Measurements from ENCODE around the gene AATF. TPM values are rescaled to one million over a fixed set of nuclear protein-coding genes. Genes with fewer than 3 reads are reported as not detected.
A peak's percentile ranks its signal among the peaks of the same experiment; 100 is the strongest.

Gene AATF
- total RNA-seq, 1 donor from 2014 or later: 26.1 TPM

DNA sequence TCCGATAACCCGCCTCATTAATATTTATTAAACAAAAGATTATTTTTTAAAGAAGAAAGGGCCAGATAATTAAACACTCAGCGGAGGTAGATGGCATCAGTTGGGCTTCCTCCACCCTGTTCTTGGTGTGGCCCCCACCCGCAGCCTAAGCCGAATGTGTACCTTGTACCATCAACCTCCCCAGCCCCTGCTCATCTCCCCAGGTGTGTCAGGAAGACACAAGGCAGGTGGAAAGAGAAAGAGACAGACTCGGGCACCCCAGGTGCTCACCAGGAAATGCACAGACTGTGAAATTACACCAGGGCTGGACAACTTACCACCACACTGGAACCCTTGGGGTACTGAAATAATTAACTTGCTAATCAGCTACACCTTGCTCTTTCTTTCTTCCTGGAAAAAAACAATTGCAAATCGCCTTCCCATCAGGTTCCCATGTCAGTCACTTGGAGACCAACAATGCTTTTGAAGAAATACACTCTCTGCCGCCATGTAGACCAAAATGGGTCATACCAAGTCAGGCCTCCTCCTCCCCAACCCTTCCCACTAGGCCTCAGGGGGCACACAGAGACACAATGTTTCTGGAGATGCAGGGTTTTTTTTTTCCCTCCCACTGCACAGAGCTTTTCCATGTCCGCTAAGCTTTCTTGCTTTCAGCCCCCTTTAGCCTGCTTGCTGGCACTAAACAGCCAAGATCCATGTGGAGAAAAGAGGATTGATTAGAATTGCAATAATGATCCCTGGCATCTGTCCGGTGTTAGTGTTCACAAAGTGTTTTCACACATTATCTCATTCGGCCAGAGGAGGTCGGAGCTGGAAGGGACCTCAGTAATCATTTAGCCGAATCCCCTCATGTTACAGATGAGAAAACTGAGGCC lies 20.0 kb upstream of the AATF start:
- intact Hi-C loops (cut with micrococcal nuclease): no loop called here
- DNase-seq: no peak
- ATAC-seq: no peak

DNA sequence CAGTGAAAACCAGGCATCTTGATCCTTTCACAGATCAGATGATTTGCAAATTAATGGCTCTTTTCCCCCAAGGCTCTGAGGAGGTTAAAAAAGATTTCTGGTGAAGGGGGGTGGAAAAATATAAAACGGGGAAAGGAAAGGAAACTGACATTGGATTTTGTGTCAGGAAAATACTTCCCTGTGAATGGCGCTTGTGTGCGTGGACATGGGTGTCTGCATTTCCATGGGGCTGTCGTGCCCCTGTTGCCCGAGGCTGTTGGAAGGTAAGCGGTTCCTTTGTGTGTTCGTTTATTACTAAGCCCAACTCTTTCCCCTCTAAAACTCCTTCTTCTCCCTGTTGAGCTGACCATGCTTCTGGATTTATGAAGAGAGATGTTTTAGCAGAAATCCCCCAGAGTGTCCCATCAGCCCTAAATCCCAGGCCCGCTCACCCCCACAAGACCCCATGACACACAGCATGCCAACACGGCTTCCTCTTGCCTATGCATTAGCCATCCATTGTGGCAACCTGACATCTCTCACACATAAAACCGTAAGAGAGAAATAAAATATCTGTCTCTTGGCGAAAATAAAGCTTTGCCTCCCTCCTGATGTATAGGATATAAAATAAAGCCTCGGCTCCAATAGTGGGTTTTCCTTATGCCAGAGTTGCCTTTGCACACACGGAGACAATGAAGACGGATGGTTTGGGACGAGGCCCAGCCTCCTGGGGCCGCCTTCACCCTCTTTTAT lies 18.7 kb upstream of the AATF start:
- ATAC-seq (no peak), DNase-seq (no peak)
- intact Hi-C loops (cut with micrococcal nuclease): no loop called here

DNA sequence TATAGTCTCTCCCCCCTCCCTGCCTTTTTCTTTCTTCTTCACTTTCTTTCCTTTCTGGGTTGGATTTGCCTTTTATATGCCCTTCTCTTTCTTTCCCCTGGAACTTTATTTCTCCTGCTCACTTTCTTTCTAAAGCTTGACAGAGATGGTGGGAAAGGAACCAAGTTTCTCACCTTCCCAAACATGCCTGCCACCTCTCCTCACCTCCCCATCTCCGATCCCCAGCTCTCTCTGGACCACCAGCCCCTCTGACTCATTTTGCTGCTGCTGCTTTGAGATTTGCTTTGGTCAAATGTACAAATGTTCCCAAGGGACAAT lies 18.2 kb upstream of the AATF start:
- ATAC-seq (no peak), DNase-seq (no peak)
- intact Hi-C loops (cut with micrococcal nuclease): no loop called here

GRCh38 chr17:36931096-36931696 lies 17.6 kb upstream of the AATF start:
- ATAC-seq (no peak), DNase-seq (no peak)
- intact Hi-C loops (cut with micrococcal nuclease): no loop called here

- DNase-seq: no peak
- ATAC-seq: no peak
- intact Hi-C loops (cut with micrococcal nuclease): no loop called here
Observed at GRCh38 chr17:36931697-36932382, 16.9 kb upstream of the AATF start.

- no peak for DNase-seq
- intact Hi-C loops (cut with micrococcal nuclease): no loop called here
- no peak for ATAC-seq
Observed at GRCh38 chr17:36932383-36932693, 16.4 kb upstream of the AATF start.

GRCh38 chr17:36932694-36933511 lies 15.9 kb upstream of the AATF start:
- ATAC-seq (no peak), DNase-seq (no peak)
- intact Hi-C loops (cut with micrococcal nuclease): no loop called here

- intact Hi-C loops (cut with micrococcal nuclease): no loop called here
- ATAC-seq (no peak), DNase-seq (no peak)
Observed at GRCh38 chr17:36933512-36934143, 15.1 kb upstream of the AATF start.

GRCh38 chr17:36934144-36934691 lies 14.5 kb upstream of the AATF start:
- ATAC-seq: no peak
- no peak for DNase-seq
- intact Hi-C loops (cut with micrococcal nuclease): no loop called here

DNA sequence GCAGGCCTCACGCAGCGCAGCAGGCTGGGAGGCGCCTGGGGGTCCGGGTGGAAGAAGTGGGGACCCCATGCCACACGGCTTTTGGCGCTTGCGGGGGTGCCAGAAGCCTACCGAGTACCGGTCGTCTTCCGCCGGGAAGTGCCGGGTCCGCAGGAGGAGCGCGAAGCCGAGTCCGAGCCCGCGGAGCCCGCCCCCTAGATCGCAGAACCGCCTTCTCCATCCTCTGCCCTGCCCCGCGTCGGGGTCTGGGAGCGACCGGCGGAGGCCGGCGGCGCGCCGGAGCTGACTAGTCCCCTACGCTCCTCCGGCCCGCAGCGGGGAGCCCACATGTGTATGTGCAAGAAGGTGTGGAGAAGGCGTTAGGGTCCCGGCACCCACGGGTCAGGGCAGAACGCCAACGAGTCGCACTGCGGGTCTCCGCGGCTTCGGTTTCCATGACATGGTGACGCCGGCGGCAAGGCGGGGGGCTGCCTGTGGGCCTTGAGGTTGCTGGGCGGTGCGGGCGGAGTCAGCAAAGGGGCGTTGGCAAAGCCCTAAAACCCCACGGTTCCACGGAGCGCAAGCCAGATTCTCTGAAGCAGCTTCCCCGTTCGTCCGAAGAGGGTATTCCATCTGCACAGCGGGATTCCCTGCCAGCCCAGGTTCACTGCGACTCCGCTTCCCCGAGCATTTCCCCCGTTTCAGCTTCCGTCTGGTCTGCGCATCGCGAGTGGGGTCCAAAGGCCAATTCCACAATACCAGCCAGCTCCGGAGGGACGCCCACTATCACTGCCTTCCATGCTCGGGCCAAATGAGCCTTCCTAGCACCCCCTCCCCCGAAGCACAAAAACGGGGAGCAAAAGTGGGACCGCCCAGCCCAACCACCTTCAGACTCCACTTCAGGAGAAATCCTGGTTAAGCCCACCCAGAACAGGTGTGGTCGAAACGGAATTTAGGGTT lies 13.8 kb upstream of the AATF start:
- intact Hi-C loops (cut with micrococcal nuclease): no loop called here
- ATAC-seq (peak; percentile 27), DNase-seq (no peak)

GRCh38 chr17:36935671-36936454 lies 12.9 kb upstream of the AATF start:
- DNase-seq (no peak), ATAC-seq (no peak)
- intact Hi-C loops (cut with micrococcal nuclease): no loop called here

DNA sequence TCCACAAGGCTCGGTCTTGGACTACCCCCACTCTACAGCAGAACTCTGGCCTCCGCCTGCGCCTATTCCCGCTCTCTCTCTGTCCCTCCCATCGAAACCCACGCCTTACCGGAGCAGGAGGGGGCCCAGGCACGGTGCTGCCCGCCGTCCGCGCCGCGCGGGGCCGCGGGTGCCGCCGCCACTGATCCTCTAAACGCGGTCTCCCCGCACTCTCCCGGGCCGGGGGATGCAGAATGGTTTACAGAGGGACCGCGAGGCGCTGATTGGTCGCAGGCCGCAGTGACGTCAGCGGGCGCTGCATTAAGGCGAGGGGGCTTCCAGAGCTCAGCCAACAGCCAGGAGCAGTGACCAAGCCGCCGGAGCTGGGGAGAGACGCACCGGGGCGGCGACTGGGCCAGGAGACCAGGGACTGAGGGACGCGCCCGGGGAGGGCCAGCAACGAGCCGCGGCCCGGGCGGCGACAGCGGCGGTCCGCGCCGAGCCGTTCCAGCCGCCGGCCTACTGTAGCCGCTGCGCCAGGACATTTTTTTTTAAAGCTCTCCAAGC lies 12.2 kb upstream of the AATF start:
- no peak for ATAC-seq
- intact Hi-C loops (cut with micrococcal nuclease): no loop called here
- DNase-seq: no peak

GRCh38 chr17:36937001-36937958 lies 11.5 kb upstream of the AATF start, which contains the start of gene LHX1:
LHX1 (plus strand) TSS chr17:36937475; CDS start chr17:36938198, 723 bp downstream.
- ATAC-seq: no peak
- DNase-seq: no peak
- intact Hi-C loops (cut with micrococcal nuclease): no loop called here

DNA sequence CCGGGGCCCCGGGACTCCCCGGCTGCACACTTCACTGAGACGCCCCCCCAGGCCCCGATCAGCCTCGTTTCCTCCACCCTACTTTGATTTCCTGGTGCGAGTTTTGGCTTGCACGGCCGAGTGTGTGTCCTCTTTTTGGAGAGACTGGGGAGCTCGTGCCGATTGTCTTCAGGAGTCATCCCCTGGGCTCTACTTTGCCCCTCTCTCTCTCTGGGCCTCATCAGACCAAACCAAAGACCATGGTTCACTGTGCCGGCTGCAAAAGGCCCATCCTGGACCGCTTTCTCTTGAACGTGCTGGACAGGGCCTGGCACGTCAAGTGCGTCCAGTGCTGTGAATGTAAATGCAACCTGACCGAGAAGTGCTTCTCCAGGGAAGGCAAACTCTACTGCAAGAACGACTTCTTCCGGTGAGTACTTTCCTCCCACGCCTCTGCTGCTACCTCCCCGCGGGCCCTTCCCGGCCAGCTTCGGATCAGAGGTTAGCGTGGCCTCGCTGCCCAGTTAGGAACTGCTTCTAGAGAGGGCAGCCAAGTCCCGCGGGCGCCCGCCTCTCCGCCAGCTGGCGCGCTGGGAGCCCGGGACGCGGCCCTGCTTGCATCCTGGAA lies 10.7 kb upstream of the AATF start:
- ATAC-seq (peak; percentile 19), DNase-seq (no peak)
- intact Hi-C loops (cut with micrococcal nuclease): no loop called here

- ATAC-seq (no peak), DNase-seq (no peak)
- intact Hi-C loops (cut with micrococcal nuclease): no loop called here
Observed at GRCh38 chr17:36938566-36939051, 10.1 kb upstream of the AATF start.

Measured in left ventricle myocardium superior (tissue), 1 donor.